HG02840 (cell line): Measurements from ENCODE around the gene ATP6V0A1.
"Not testable (repeated sequence)": the region's sequence is repeated elsewhere in the genome, so short reads cannot be mapped to it uniquely, and the experiment has no call there.

ENCODE experiments used
- ATAC-seq: cut with Tn5 transposase; IDR thresholded peaks from one replicate; pipeline ENCODE4 v1.9.1; 2021; ENCODE audit warnings: mild to moderate bottlenecking, moderate library complexity, moderate number of reproducible peaks; ENCODE audit not compliant: unreplicated experiment, low FRiP score

The ATP6V0A1 gene

DNA sequence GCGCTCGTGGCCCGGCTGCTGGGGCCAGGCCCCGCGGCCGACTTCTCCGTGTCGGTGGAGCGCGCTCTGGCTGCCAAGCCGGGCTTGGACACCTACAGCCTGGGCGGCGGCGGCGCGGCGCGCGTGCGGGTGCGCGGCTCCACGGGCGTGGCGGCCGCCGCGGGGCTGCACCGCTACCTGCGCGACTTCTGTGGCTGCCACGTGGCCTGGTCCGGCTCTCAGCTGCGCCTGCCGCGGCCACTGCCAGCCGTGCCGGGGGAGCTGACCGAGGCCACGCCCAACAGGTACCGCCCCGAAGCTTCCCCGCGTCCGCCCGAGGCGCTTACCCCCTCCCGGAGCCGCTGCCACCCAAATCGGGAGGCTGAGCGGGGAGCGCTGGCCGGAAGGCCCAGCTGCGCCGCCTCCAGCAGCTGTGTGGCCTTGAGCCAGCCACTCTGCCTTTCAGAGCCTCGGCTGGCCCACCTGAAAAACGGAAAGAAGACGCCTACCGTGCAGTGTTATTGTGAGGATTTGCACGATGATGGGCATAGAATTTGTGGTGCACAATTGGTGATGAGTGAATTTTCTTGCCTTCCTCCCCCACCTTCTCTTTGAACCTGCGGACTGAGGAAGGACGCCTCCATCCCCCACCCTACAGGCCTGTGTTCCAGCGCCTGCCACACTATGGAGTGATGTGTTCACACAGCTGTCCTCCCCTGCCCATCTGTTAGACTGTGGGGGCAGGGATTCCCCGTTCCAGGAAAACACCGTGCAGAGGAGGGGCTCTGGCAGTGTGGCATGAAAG, 77.9 kb downstream of the ATP6V0A1 start:
- peak; percentile 59 for ATAC-seq

DNA sequence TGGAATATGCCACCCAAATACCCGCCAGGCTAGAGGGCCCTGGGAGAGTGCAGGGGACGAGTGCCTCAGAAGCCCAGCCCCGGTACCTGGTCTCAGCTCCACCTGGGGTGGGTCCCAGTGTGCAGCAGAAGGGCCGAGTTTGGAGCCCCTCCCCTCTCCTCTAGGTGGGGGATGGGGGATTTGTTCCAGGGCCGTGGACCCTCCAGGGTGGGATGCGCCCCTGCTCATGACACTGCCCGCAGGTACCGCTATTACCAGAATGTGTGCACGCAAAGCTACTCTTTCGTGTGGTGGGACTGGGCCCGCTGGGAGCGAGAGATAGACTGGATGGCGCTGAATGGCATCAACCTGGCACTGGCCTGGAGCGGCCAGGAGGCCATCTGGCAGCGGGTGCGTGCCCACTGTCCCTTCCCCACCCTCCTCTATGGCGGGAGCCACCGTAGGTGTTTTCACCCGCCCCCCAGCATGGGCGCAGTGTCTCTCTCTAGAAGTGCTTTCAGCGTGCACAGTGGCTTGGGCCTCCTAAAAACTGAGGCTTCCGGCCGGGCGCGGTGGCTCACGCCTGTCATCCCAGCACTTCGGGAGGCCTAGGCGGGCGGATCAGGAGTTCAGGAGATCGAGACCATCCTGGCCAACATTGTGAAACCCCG, 78.6 kb downstream of the ATP6V0A1 start:
- no peak for ATAC-seq

DNA sequence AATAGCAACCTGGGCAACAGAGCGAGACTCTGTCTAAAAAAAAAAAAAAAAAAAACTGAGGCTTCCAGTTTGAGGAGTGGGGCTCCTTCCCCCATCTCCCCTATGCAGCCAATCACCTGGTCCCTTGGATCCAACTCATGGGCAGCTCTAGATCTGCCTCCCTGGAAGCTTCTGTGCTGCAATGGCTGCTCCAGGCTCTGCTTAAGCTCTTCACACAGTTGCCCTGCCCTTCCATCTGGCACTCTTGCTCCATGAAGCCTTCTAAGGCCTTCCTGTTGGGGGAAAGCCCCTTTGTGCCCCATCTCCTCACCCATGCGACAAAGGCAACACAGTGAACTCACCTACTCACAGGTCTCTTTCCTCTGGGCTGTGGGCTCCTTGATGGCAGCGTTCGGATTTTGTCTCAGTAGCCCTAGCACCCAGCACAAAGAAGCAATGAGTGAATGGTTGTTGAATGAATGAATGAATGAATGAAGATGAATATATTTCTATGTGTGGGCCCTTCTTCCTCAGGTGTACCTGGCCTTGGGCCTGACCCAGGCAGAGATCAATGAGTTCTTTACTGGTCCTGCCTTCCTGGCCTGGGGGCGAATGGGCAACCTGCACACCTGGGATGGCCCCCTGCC, 79.3 kb downstream of the ATP6V0A1 start:
- ATAC-seq: no peak

DNA sequence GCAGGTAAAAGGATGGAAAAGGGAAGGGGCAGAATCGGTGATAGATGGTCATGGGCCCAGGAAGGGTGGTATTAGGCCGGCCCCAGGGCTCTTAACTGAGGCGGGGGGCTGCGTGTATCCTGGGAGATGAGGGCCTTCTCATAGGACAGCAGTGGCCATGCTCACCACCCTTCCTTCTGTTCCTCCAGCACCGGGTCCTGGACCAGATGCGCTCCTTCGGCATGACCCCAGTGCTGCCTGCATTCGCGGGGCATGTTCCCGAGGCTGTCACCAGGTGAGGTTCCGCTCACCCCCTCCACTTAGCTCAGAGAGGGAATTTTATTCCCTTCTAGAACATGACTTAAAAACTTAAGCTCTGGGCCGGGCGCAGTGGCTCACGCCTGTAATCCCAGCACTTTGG, 79.8 kb downstream of the ATP6V0A1 start:
- ATAC-seq: no peak

DNA sequence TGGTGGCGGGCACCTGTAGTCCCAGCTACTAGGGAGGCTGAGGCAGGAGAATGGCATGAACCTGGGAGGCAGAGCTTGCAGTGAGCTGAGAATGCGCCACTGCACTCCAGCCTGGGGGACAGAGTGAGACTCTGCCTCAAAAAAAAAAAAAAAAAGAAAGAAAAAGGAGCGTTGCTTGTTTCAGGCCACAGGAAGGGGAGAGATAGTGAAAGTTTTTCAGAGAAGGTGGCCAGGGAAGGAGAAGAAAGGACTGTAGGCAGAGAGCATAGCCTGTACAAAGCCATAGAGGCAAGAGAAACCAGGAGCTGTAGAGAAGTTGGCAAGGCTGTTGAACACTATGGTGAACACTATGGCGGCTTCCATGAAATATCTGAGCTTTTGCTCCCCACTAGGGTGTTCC, 81.9 kb downstream of the ATP6V0A1 start:
- ATAC-seq: not testable (repeated sequence)

DNA sequence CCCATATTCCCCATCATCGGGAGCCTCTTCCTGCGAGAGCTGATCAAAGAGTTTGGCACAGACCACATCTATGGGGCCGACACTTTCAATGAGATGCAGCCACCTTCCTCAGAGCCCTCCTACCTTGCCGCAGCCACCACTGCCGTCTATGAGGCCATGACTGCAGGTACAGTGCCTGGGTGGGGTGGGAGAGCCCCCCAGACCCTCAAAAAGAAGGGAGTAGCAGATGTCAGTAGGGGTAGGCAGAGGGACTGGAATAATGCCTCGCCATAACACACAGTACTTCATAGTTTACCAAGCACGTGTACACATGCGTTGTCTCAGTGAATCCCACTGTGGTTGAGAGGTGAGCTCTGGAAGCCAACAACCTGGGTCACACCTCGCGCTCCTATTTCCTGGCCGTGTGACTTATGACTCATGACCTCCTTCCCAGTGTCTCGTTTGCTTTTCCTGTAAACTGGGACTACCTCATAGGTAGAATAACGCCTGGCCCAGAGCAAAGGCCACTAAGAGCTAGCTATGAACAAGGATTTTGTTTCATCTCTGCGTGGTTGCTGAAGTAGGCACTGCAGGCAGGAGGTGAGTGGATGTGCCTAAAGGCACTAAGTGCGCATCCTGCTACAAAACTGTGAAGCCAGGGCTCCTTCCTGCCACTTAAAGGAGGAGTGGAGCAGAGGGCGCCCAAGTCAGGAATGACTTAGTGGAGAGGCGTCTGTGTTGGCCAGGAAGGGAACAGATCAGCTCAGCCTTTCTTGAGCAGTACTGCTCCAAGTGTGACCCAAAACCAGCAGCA, 82.6 kb downstream of the ATP6V0A1 start:
- ATAC-seq: no peak

DNA sequence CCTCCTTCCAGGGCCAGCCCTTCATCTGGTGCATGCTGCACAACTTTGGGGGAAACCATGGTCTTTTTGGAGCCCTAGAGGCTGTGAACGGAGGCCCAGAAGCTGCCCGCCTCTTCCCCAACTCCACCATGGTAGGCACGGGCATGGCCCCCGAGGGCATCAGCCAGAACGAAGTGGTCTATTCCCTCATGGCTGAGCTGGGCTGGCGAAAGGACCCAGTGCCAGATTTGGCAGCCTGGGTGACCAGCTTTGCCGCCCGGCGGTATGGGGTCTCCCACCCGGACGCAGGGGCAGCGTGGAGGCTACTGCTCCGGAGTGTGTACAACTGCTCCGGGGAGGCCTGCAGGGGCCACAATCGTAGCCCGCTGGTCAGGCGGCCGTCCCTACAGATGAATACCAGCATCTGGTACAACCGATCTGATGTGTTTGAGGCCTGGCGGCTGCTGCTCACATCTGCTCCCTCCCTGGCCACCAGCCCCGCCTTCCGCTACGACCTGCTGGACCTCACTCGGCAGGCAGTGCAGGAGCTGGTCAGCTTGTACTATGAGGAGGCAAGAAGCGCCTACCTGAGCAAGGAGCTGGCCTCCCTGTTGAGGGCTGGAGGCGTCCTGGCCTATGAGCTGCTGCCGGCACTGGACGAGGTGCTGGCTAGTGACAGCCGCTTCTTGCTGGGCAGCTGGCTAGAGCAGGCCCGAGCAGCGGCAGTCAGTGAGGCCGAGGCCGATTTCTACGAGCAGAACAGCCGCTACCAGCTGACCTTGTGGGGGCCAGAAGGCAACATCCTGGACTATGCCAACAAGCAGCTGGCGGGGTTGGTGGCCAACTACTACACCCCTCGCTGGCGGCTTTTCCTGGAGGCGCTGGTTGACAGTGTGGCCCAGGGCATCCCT, 84.8 kb downstream of the ATP6V0A1 start:
- no peak for ATAC-seq

DNA sequence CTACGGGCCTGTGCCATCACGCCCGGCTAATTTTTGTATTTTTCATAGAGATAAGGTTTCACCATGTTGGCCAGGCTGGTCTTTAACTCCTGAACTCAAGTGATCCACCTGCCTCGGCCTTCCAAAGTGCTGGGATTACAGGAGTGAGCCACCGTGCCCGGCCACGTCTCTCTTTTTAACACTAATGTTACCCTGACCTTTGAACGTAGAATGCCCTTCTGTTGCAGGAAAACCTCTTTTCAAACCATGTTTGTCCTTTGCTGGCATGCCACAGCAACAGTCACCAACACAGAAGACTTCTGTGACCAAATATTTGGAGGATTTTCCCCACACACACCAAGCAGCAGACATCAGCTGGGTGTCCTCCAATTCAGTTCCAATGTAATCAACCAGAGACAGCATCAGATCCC, 86.2 kb downstream of the ATP6V0A1 start:
- no peak for ATAC-seq

DNA sequence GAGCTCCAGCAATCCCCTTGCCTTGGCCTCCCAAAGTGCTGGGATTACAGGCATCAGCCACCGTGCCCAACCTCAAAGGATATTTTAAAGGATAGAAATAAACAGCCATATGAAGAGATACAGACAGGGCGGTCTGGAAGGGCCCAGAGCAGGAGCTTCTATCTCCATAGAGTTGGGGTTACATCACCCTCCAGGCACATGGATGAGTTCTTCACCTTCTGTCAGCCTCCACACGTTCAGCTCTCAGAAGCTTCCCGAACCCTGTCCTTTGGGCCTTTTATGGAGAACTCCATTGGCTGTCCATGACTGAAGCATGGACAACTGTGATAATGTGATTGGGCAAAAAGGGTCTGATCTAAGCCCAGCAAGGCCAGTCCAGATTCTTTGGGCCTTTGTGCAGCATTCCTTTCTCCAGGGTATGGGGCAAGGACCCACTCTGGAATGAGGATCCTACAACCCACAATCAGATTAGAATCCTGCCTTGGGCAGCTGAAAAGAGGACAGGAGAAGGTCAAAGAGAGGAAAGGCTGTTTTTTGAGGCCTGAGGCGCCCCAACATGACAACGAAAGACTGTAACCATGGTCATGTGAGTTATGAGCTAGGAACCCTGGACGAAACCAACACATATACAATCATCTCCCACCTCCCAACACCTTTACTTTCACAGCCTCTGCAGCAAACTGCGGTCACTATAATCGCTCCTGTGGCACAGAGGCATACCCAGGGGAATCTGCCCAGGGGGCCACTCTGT, 87.3 kb downstream of the ATP6V0A1 start:
- ATAC-seq: not testable (repeated sequence)

DNA sequence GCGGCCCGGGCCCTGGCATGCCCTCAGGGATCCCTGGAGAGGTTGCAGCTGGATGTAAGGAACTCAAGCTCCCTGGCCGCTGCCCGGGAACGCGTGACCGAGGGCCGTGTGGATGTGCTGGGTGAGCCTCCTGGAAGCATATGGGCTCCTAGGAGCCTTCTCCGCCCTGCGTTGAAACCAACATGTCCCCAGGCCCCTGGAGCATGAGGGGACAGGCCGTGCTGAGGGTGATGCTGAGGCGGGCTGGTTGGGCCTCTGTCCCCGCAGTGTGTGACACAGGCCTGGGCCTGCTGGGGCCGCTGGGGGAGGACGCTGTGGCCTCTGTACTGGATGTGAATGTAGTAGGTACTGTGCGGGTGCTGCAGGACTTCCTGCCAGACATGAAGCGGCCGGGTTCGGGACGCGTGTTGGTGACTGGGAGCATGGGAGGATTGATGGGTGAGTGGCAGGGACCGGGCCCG, 88.4 kb downstream of the ATP6V0A1 start:
- no peak for ATAC-seq

DNA sequence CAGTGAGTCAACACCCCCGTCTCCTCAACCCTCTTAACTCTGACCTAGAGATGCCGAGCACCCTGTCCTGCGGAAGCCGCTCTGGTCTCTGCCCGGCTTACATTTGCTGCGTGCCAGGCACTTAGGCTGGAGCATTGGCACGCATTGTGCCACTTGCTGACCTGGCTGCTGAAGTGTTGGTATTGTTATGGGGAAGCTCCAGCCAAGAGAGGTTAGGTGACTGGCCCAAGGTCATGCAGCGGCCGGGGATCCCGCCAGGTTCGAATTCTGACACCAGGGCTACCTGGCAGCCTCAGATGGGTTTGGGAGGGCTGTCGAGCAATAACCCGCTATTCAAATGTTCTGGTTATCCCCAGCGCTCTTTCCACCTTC, 89.0 kb downstream of the ATP6V0A1 start:
- no peak for ATAC-seq

DNA sequence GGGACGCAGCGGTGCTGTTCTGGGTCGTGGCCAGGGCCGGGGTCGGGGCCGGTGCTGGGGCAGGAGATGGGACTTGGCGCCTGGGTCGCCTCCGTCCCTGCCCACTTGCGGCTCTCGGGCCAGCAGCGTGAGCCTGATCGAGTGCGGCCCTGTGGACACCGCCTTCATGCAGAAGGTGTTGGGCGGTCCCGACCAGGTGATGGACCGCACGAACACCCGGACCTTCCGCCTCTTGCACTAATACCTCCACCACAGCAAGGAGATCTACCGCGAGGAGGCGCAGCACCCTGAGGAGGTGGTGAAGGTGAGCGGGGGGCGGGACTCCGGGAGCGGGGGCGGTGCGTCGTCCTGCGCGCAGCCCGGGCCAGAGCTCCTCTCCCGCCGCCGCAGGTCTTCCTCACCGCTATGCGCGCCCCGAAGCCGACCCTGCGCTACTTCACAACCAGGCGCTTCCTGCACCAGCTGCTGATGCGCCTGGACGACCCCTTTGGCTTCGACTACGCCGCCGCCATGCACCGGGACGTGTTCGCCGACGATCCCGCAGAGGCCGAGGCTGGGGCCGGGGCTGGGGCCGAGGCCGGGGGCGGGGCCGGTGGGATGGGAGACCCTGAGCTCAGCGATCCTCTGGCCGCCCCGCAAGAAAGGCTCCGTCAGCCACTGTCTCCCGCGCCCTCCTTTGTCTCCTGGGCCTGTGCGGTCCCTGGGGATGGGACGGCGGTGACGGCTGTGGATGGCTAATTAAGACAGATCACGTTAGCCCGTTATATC, 89.6 kb downstream of the ATP6V0A1 start:
- ATAC-seq: peak; percentile 43

DNA sequence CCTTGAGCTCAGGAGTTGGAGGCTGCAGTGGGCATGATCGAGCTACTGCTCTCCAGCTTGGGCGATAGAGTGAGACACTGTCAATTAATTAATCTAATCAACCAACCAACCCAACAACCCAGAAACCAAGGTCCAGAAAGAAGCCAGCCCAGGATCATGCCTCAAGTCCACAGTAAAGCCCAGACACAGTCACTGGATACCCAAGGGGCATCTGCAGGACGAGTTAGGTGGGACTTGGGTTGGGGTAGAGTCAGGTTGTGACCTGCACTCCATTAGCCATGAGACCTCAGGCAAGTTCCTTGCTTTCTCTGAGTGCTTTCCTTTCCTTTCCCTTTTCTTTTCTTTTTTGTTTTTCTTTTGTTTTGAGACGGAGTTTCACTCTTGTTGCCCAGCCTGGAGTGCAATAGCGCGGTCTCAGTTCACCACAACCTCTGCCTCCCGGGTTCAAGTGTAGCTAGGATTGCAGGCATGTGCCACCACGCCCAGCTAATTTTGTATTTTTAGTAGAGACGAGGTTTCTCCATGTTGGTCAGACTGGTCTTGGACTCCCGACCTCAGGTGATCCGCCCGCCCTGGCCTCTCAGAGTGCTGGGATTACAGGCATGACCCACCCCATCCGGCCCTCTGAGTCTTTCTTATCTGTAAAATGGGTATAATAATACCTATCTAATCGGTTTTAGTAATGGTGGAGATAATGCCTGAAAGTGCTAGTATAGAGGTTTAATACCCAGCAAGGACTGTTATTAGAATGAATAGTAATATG, 90.5 kb downstream of the ATP6V0A1 start:
- no peak for ATAC-seq

DNA sequence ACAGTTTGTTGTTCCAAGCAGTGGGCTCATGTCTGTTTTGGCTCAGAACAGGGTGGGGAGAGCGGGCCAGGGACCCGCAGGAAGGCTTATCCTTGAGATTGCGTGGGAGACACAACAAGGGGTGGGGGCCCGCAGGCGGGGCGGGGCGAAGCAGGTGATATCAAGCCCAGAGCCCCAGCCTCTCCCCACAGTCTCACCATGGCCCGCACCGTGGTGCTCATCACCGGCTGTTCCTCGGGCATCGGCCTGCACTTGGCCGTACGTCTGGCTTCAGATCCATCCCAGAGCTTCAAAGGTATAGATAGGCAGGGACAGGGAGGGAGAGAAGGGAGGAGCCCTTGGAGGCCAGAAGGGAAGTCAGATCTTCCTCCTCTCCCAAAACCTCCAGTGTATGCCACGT, 94.1 kb downstream of the ATP6V0A1 start, which contains the start of gene HSD17B1:
HSD17B1 (plus strand) TSS at position 188 of the 400 bp plus-strand sequence; CDS start at position 199, 11 bp downstream.
- ATAC-seq: not testable (repeated sequence)

DNA sequence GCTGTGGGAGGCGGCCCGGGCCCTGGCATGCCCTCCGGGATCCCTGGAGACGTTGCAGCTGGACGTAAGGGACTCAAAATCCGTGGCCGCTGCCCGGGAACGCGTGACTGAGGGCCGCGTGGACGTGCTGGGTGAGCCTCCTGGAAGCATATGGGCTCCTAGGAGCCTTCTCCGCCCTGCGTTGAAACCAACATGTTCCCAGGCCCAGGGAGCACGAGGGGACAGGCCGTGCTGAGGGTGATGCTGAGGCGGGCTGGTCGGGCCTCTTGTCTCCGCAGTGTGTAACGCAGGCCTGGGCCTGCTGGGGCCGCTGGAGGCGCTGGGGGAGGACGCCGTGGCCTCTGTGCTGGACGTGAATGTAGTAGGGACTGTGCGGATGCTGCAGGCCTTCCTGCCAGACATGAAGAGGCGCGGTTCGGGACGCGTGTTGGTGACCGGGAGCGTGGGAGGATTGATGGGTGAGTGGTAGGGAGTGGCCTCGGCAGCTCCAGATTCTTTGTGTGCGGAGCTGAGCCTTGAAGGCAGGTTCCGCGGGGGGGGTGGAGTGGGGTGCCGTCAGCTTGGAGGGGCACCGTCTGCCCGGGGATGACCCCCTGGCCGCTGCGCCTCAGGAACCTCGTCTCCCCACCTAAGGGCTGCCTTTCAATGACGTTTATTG, 94.6 kb downstream of the ATP6V0A1 start:
- ATAC-seq: no peak

DNA sequence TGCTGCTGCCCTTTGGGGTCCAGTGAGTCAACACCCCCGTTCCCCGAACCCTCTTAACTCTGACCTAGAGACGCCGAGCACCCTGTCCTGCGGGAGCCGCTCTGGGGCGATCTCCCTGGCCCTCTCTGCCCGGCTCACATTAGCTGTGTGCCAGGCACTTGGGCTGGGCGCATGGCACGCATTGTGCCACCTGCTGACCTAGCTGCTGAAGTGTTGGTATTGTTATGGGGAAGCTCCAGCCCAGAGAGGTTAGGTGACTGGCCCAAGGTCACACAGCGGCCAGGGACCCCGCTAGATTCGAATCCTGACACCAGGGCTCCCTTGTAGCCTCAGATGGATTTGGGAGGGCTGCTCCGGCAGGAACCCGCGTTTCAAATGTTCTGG, 95.2 kb downstream of the ATP6V0A1 start:
- ATAC-seq: no peak
